ENCODE measurements around the gene CDC7.
A peak's percentile ranks its signal among the peaks of the same experiment; 100 is the strongest.
"Not testable (repeated sequence)": the region's sequence is repeated elsewhere in the genome, so short reads cannot be mapped to it uniquely, and the experiment has no call there.

Gene CDC7

GRCh38 chr1:91511386-91511785, 10.7 kb downstream of the CDC7 start:
- DNase-seq (ENCODE audit: low spot score): peak; percentile 65

- DNase-seq (ENCODE audit: low spot score): no peak
Observed at GRCh38 chr1:91513160-91513559, 12.5 kb downstream of the CDC7 start.

- DNase-seq (ENCODE audit: low spot score): no peak
Observed at GRCh38 chr1:91513706-91514105, 13.1 kb downstream of the CDC7 start.

- DNase-seq (ENCODE audit: low spot score): no peak
Observed at GRCh38 chr1:91515994-91516393, 15.3 kb downstream of the CDC7 start.

- not testable (repeated sequence) for DNase-seq (ENCODE audit: low spot score)
Observed at GRCh38 chr1:91516605-91517004, 16.0 kb downstream of the CDC7 start.

- not testable (repeated sequence) for DNase-seq (ENCODE audit: low spot score)
Observed at GRCh38 chr1:91519167-91519566, 18.5 kb downstream of the CDC7 start.

GRCh38 chr1:91520942-91521507, 20.4 kb downstream of the CDC7 start:
- DNase-seq (ENCODE audit: low spot score): no peak

- DNase-seq (ENCODE audit: low spot score): no peak
Observed at GRCh38 chr1:91523482-91523881, 22.8 kb downstream of the CDC7 start.

- no peak for DNase-seq (ENCODE audit: low spot score)
Observed at GRCh38 chr1:91526496-91526895, 25.8 kb downstream of the CDC7 start.

GRCh38 chr1:91527266-91527765, 26.7 kb downstream of the CDC7 start:
- DNase-seq (ENCODE audit: low spot score): no peak

- no peak for DNase-seq (ENCODE audit: low spot score)
Observed at GRCh38 chr1:91527781-91528180, 27.1 kb downstream of the CDC7 start.

GRCh38 chr1:91529856-91530255, 29.2 kb downstream of the CDC7 start:
- no peak for DNase-seq (ENCODE audit: low spot score)

GRCh38 chr1:91533361-91534024, 32.8 kb downstream of the CDC7 start:
- DNase-seq (ENCODE audit: low spot score): no peak

- DNase-seq (ENCODE audit: low spot score): no peak
Observed at GRCh38 chr1:91535441-91535840, 34.8 kb downstream of the CDC7 start.

- no peak for DNase-seq (ENCODE audit: low spot score)
Observed at GRCh38 chr1:91537281-91537986, 36.8 kb downstream of the CDC7 start.

GRCh38 chr1:91537987-91538304, 37.3 kb downstream of the CDC7 start:
- no peak for DNase-seq (ENCODE audit: low spot score)

GRCh38 chr1:91540910-91541309, 40.3 kb downstream of the CDC7 start:
- DNase-seq (ENCODE audit: low spot score): no peak

- no peak for DNase-seq (ENCODE audit: low spot score)
Observed at GRCh38 chr1:91541918-91542533, 41.4 kb downstream of the CDC7 start.

- DNase-seq (ENCODE audit: low spot score): no peak
Observed at GRCh38 chr1:91545506-91546300, 45.1 kb downstream of the CDC7 start.

- no peak for DNase-seq (ENCODE audit: low spot score)
Observed at GRCh38 chr1:91546301-91546581, 45.6 kb downstream of the CDC7 start.

- no peak for DNase-seq (ENCODE audit: low spot score)
Observed at GRCh38 chr1:91546876-91547275, 46.2 kb downstream of the CDC7 start.

GRCh38 chr1:91548376-91549040, 47.9 kb downstream of the CDC7 start:
- no peak for DNase-seq (ENCODE audit: low spot score)

Data from NAMALWA (cell line).